ENCODE results near the gene SMPD1.

- TF ChIP-seq TAF1 (IDR thresholded peaks at IDR 0.05; ENCODE audit: control insufficient read depth, extremely low read depth, insufficient read depth, low read length, severe bottlenecking), result no peak
- TF ChIP-seq RAD21 (CRISPR knock-in tag; conservative IDR thresholded peaks at IDR 0.05 in 1 of 2, IDR thresholded peaks at IDR 0.05 in 1 of 2), result peak; percentile 48 to 74
- TF ChIP-seq ATF2 (CRISPR knock-in tag; IDR thresholded peaks at IDR 0.05), result no peak
- TF ChIP-seq KDM1A (IDR thresholded peaks at IDR 0.05), result no peak
- TF ChIP-seq BMI1 (IDR thresholded peaks at IDR 0.05; ENCODE audit: low read length), result no peak
- TF ChIP-seq E2F8 (IDR thresholded peaks at IDR 0.05; ENCODE audit: low read depth, partially characterized antibody), result no peak
- no peak for TF ChIP-seq ZNF79 (CRISPR knock-in tag; IDR thresholded peaks at IDR 0.05; ENCODE audit: low read depth)
- TF ChIP-seq DIDO1 (tag; IDR thresholded peaks at IDR 0.05; ENCODE audit: low read depth), result no peak
- no peak for TF ChIP-seq HOXB6 (CRISPR knock-in tag; IDR thresholded peaks at IDR 0.05; ENCODE audit: borderline replicate concordance)
- no peak for TF ChIP-seq ARID1B (IDR thresholded peaks at IDR 0.05)
- no peak for TF ChIP-seq GABPA (tag; conservative IDR thresholded peaks at IDR 0.05; ENCODE audit: low read depth)
- TF ChIP-seq E4F1 (CRISPR knock-in tag; IDR thresholded peaks at IDR 0.05; ENCODE audit: borderline replicate concordance), result no peak
- TF ChIP-seq POLR2AphosphoS2 (IDR thresholded peaks at IDR 0.05; ENCODE audit: low read length), result no peak
- no peak for TF ChIP-seq BRD4 (IDR thresholded peaks at IDR 0.05)
Observed at GRCh38 chr11:6438979-6439571, 48.8 kb downstream of the SMPD1 start.

Data from K562 (cell line).